Endothelial cell of umbilical vein (primary cell): Measurements from ENCODE around the gene ARHGAP15.

Source experiments
- GATA2 ChIP-seq: IDR thresholded peaks from 2 replicates; pipeline ENCODE4 v1.7.0; 2011; ENCODE audit warnings: low read depth, mild to moderate bottlenecking, moderate library complexity, mixed read lengths, low read length; ENCODE audit not compliant: insufficient read length, insufficient read depth
- TF ChIP-seq, protein P1 (sequence below), 2 donors: IDR thresholded peaks; 1 replicate in 1 of 2; 2 replicates in 1 of 2; pipeline ENCODE4 v1.5.1; 2011; ENCODE audit warnings: low read length in 2 of 2, mild to moderate bottlenecking in 2 of 2, moderate library complexity in 2 of 2, control low read depth in 1 of 2, inconsistent platforms in 1 of 2, low read depth in 1 of 2; ENCODE audit not compliant: insufficient read depth in 1 of 2; ENCODE audit errors: extremely low read depth in 1 of 2

DNA sequence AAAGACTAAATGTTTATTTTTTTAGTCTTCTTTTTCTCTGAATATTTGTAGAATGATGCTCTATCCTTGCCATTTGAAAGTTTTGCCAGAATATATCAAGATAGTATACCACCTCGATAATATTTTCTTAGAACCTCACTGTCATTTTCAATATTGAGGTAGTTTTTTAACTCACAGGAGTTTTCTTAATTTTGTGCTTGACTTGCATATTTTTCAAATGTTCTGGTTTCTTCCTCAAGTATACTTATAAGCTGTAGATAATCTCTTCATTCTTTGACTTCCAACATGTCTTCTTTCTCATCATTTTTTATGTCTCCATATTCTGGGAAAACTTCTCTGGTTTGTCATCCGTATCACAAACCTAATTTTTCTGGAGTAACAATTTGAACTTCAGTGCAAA is 559.6 kb downstream of the ARHGAP15 start:
- TF ChIP-seq, protein P1, sequence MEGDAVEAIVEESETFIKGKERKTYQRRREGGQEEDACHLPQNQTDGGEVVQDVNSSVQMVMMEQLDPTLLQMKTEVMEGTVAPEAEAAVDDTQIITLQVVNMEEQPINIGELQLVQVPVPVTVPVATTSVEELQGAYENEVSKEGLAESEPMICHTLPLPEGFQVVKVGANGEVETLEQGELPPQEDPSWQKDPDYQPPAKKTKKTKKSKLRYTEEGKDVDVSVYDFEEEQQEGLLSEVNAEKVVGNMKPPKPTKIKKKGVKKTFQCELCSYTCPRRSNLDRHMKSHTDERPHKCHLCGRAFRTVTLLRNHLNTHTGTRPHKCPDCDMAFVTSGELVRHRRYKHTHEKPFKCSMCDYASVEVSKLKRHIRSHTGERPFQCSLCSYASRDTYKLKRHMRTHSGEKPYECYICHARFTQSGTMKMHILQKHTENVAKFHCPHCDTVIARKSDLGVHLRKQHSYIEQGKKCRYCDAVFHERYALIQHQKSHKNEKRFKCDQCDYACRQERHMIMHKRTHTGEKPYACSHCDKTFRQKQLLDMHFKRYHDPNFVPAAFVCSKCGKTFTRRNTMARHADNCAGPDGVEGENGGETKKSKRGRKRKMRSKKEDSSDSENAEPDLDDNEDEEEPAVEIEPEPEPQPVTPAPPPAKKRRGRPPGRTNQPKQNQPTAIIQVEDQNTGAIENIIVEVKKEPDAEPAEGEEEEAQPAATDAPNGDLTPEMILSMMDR (IDR thresholded peaks at IDR 0.05; ENCODE audit: extremely low read depth in 1 of 2, insufficient read depth in 1 of 2, low read depth in 1 of 2, low read length in 2 of 2): no peak
- TF ChIP-seq GATA2: no peak
